Smooth muscle cell (in vitro differentiated cells): ENCODE data around the gene GBP7. TPM values are rescaled to one million over a fixed set of nuclear protein-coding genes. Genes with fewer than 3 reads are reported as not detected.

Experiments
- DNase-seq: peaks from one replicate; lab custom pipeline; 2025; ENCODE audit not compliant: unreplicated experiment; lab: John Stamatoyannopoulos, UW
- H2AFZ ChIP-seq: fragments of 200-600 bp; sonication (generic); 2 replicates; pipeline ENCODE4 v1.6.0; 2016; ENCODE audit warnings: antibody characterized with exemption, low read depth, mild to moderate bottlenecking
- H3F3A ChIP-seq: fragments of 200-600 bp; sonication (generic); 2 replicates; pipeline ENCODE4 v1.6.0; 2017; ENCODE audit warnings: antibody characterized with exemption, low read depth
- H3K27ac ChIP-seq: fragments of 200-600 bp; sonication (generic); 2 replicates; pipeline ENCODE4 v1.5.1; 2016; ENCODE audit warnings: low read depth, mild to moderate bottlenecking
- H3K27me3 ChIP-seq: fragments of 200-600 bp; sonication (generic); 2 replicates; pipeline ENCODE4 v1.6.1; 2016; ENCODE audit warnings: low read depth, mild to moderate bottlenecking
- H3K36me3 ChIP-seq: fragments of 200-600 bp; sonication (generic); 2 replicates; pipeline ENCODE4 v1.5.1; 2016; ENCODE audit warnings: low read depth
- H3K4me1 ChIP-seq: fragments of 200-600 bp; sonication (generic); 2 replicates; pipeline ENCODE4 v1.5.1; 2016; ENCODE audit warnings: low read depth
- H3K4me2 ChIP-seq: fragments of 200-600 bp; sonication (generic); 2 replicates; pipeline ENCODE4 v1.6.0; 2016; ENCODE audit warnings: mild to moderate bottlenecking
- H3K4me3 ChIP-seq: fragments of 200-600 bp; sonication (generic); 2 replicates; pipeline ENCODE4 v1.5.1; 2016; ENCODE audit warnings: mild to moderate bottlenecking
- H3K79me2 ChIP-seq: fragments of 200-600 bp; sonication (generic); 2 replicates; pipeline ENCODE4 v1.6.0; 2016; ENCODE audit warnings: low read depth, mild to moderate bottlenecking
- H3K9ac ChIP-seq: fragments of 200-600 bp; sonication (generic); 2 replicates; pipeline ENCODE4 v1.6.0; 2016; ENCODE audit warnings: low read depth
- H3K9me3 ChIP-seq: fragments of 200-600 bp; sonication (generic); replicated peaks from 2 replicates; pipeline ENCODE4 v1.5.1; 2016; ENCODE audit warnings: low read depth
- H4K20me1 ChIP-seq: fragments of 200-600 bp; sonication (generic); 2 replicates; pipeline ENCODE4 v1.6.0; 2016; ENCODE audit warnings: low read depth
- WGBS: methylation state at CpG from one replicate; pipeline ENCODE4 v1.1.7; 2016; ENCODE audit warnings: low lambda C conversion rate; 5-methylcytosine and 5-hydroxymethylcytosine counted together
- polyA plus RNA-seq: library from polyadenylated mRNA; unstranded; fragments of >200 nt; fragmentation: Nextera tagmentation; extraction: Ambion mirVana; gene quantifications from 2 replicates; pipeline ENCODE4 v1.2.1, GENCODE V29; 2016
- total RNA-seq: library from RNA; depleted of rRNA; stranded (reverse); fragments of >200 nt; gene quantifications from 2 replicates; pipeline ENCODE4 v1.2.3, GENCODE V29; 2014
- TF ChIP-seq, protein P1 (sequence below): fragments of 200-600 bp; sonication (generic); IDR thresholded peaks from 2 replicates; pipeline ENCODE4 v1.5.1; 2017; ENCODE audit warnings: borderline replicate concordance, mild to moderate bottlenecking, antibody characterized with exemption; ENCODE audit not compliant: insufficient read depth, poor library complexity, severe bottlenecking

GBP7 gene
- total and polyA plus RNA-seq, 2 experiments from 2014 or later = not detected

DNA sequence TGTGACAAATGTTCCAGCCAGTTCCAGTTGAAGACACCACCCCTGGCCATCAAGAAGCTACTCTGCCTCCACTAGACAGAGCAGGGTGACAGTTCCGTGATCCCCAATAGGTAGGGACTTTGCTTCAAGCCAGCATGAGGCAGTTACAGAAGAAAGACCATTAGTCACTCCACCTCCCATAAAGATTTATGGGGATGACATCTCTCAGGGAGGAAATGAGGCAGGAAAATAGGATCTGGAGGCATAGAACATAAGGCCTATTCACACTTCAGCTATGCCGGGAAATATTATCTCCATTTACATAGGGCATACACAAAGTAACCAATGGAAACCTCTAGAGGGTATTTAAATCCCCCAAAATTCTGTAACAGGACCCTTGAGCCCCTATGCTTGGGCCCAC is 3.5 kb upstream of the GBP7 start:
- Histone ChIP-seq H4K20me1 (no peaks in the 10 kb centered on the region), H3K4me3 (no peak overlapping the region), H3K4me1 (no peaks in the 10 kb centered on the region), H3K9ac (no peak overlapping the region), H2AFZ (peak overlapping the region; percentile 62), H3K27me3 (no peaks in the 10 kb centered on the region), H3K79me2 (no peaks in the 10 kb centered on the region), H3K9me3 (no peaks in the 10 kb centered on the region), H3K4me2 (no peak overlapping the region), H3K36me3 (no peaks in the 10 kb centered on the region), H3F3A (no peaks in the 10 kb centered on the region), H3K27ac (no peak overlapping the region)
- TF ChIP-seq, protein P1, sequence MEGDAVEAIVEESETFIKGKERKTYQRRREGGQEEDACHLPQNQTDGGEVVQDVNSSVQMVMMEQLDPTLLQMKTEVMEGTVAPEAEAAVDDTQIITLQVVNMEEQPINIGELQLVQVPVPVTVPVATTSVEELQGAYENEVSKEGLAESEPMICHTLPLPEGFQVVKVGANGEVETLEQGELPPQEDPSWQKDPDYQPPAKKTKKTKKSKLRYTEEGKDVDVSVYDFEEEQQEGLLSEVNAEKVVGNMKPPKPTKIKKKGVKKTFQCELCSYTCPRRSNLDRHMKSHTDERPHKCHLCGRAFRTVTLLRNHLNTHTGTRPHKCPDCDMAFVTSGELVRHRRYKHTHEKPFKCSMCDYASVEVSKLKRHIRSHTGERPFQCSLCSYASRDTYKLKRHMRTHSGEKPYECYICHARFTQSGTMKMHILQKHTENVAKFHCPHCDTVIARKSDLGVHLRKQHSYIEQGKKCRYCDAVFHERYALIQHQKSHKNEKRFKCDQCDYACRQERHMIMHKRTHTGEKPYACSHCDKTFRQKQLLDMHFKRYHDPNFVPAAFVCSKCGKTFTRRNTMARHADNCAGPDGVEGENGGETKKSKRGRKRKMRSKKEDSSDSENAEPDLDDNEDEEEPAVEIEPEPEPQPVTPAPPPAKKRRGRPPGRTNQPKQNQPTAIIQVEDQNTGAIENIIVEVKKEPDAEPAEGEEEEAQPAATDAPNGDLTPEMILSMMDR = no peak
- no peak for DNase-seq
- WGBS = 53% methylated on average over 2 of the region's 2 CpGs

DNA sequence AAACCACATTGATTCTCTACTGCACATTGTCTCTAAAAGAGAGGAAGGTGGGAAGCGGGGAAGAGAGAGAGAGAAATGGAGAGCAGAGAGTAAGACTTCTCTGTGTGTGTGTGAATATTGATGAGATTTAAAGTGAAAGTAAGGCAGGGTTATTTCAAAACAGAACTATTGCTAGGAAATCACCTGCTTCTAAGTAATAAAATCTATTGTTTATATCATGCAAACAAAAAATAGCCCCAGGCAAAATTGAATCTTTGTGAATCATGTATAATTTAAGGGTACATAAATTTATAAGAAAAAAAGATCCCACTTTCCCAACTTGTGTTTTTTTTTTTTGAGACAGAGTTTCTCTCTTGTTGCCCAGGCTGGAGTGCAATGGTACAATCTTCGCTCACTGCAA is 1.2 kb upstream of the GBP7 start:
- Histone ChIP-seq H3K4me3 (no peak overlapping the region), H3F3A (no peaks in the 10 kb centered on the region), H3K9ac (no peak overlapping the region), H3K27ac (no peak overlapping the region), H3K79me2 (no peaks in the 10 kb centered on the region), H3K4me1 (no peaks in the 10 kb centered on the region), H3K4me2 (no peak overlapping the region), H3K9me3 (no peaks in the 10 kb centered on the region), H3K36me3 (no peaks in the 10 kb centered on the region), H4K20me1 (no peaks in the 10 kb centered on the region), H2AFZ (no peak overlapping the region), H3K27me3 (no peaks in the 10 kb centered on the region)
- 95% methylated on average over 2 of the region's 2 CpGs for WGBS
- TF ChIP-seq, protein P1 = no peak
- no peak for DNase-seq

DNA sequence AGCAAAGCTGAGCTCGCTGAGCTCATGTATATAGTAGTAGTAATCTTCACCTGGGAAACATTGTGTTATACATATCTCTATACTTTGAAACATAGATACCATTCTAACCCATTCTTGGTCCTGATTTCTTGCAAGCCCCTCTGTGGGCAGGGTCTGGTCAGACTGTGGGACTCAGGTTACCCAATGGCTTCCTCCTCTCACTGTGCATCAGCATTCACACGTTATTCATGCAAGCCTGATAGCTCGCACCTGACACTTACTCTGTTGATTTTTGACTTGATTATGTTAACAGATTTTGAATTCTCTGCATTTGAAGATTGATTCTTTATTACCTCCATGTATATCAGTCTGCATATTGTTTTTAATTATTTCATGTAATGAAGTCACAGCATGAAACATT is 1.3 kb downstream of the GBP7 start:
- Histone ChIP-seq H3K4me3 (no peak overlapping the region), H4K20me1 (no peaks in the 10 kb centered on the region), H3F3A (no peaks in the 10 kb centered on the region), H3K4me1 (no peaks in the 10 kb centered on the region), H3K79me2 (no peaks in the 10 kb centered on the region), H3K9me3 (no peaks in the 10 kb centered on the region), H3K36me3 (no peaks in the 10 kb centered on the region), H3K27me3 (no peaks in the 10 kb centered on the region), H3K4me2 (no peak overlapping the region), H3K9ac (no peak overlapping the region), H3K27ac (no peak overlapping the region), H2AFZ (no peak overlapping the region)
- TF ChIP-seq, protein P1 = no peak
- WGBS = 92% methylated on average over 3 of the region's 3 CpGs
- no peak for DNase-seq

DNA sequence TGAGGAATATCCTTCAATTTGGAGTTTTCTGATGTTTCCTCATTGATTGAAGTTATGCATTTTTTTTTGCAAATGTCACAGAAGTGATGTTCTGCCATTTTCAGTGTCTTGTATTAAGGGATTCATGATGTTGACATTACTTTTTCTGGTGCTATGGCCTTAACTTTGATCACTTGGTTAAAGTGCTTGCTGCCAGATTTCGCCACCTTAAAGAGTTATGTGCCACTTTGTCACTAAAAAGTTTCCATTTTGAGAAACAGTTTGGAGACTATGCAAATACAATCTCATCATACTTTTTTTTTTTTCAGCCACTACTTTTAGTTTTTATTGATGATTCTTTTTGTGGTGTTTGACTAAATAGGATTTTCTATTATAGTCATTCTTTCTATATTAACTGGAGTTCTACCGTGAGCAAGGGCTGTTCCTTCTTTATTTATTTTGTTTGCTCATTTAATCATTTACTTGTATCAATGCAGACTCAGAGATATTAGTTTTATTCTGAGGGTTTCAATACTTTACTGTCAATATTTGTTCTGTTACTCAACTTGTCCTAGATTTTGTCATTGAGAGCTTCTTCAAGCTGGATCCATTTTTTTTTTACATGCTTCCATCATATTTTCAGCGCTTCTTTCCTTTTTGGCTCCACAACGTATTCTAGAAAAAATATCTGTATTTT is 3.2 kb downstream of the GBP7 start:
- Histone ChIP-seq H3F3A (no peaks in the 10 kb centered on the region), H2AFZ (no peak overlapping the region), H3K4me3 (no peak overlapping the region), H3K4me1 (no peaks in the 10 kb centered on the region), H3K9me3 (no peaks in the 10 kb centered on the region), H4K20me1 (no peaks in the 10 kb centered on the region), H3K4me2 (no peak overlapping the region), H3K36me3 (no peaks in the 10 kb centered on the region), H3K27ac (no peak overlapping the region), H3K27me3 (no peaks in the 10 kb centered on the region), H3K9ac (no peak overlapping the region), H3K79me2 (no peaks in the 10 kb centered on the region)
- WGBS = 96% methylated on average over 4 of the region's 4 CpGs
- TF ChIP-seq, protein P1 = no peak
- DNase-seq = no peak
